HG03045 (cell line): ENCODE data around the gene SLAMF7.
A peak's percentile ranks its signal among the peaks of the same experiment; 100 is the strongest.
"Not testable (repeated sequence)": the region's sequence is repeated elsewhere in the genome, so short reads cannot be mapped to it uniquely, and the experiment has no call there.

Source experiments
- ATAC-seq: cut with Tn5 transposase; IDR thresholded peaks from one replicate; pipeline ENCODE4 v1.9.1; 2021; ENCODE audit warnings: mild to moderate bottlenecking, moderate library complexity; ENCODE audit not compliant: unreplicated experiment

Gene SLAMF7

GRCh38 chr1:160773093-160773492 is 34.0 kb downstream of the SLAMF7 start:
- no peak for ATAC-seq

DNA sequence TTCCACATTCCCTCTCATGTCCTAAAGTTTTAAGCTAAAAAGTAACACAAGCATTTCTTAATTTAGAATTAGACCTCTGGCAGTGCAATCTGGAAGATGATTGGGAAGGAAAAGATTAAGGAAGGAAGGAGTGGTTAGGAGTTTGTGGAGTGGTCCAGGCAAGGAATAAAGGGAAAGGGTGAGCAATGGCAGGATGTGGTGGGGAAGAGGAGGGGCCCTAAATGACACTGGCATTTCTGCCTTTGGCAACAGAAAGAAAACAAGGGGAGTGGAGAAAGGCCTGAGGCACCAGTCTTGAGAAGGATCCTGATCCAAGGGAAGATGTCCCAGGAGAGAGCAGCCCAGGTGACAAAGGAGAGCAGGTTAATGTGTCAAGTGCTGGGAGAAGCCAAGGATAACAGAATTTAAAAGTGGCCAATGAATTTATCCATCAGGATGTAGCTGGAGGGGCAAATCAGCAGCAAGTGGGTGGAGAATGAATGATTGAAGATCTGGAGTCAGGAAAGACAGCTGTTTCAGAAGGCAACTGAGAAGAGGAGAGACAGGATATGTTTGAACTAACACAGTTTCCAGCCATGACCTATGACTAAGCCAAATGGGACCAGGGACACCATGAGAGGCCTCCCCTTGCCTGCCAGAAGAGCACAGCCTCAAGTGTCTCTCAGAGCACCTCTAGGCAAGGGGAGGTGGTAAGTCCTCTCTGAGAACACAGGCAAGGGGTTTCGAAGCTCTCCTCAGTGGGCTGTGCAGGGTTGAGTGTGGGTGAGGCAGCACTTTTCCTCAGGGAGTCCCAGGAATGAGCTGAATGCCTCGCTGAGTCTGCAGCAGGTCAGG is 36.1 kb downstream of the SLAMF7 start:
- ATAC-seq: no peak

DNA sequence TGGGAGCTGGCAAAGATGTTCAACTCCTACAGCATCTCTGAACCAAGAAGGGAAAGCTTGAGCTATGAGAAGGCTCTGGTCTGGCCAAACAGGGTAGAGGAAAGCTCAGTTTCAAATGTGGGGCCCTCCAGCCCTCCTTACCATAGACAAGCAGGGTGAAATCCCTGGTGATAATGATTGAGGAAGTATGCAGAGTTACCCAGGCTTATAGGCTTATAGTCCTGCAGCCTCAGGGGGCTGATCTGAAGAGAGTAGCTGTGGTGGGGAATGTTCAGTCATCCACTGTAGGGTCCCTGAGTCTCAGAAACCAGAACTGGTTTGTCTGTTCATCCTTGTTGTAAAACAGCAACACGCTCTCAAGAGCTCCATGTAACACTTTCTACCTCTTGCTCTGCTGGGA is 37.1 kb downstream of the SLAMF7 start:
- no peak for ATAC-seq

DNA sequence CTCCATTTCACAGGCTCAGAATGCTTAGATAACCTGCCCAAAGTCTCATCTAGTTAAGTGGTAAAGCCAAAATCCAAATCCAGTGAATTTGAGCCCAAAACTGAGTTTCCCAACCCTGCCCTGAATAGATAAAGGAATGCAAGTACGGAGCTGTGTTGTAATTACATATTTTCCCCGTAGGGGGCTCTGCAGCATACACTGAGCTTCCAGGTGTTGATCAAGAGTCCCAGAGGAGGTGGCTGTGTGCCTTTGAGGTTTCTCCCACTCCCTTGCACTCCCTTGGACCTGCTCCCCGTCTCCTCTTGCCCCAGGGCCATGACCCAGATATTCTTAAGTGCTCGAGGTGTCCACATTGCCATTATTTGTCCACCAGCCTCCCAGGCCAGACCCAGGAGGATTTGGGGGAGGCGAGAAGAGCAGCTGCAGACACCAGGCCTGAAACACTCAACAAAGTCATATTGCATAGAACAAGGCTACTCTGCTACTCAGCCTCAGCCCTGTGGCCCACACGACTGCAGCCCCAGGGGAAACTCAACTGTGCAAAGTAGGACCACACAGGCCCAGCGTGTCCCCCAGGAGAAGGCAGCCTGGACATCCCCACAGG is 38.5 kb downstream of the SLAMF7 start:
- ATAC-seq: no peak

DNA sequence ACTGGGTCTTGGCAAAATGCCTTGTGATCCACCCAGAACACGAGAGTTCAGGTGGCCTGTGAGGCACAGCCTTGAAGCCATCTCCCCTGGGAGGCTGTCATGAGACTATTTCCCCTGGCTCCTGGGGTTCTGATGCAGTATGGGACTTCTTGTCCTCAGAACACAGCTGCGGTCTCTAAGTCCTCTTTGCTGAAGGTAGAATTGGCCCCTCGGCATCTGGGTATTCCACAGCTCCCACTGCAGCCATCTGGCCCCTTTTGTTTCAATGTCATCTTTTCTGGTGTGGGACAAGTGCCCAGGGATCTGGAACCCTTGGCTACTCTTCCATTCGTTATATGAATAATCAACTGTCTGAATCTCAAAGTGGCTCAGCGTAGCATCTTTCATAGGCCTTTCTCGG is 39.9 kb downstream of the SLAMF7 start:
- ATAC-seq: no peak

DNA sequence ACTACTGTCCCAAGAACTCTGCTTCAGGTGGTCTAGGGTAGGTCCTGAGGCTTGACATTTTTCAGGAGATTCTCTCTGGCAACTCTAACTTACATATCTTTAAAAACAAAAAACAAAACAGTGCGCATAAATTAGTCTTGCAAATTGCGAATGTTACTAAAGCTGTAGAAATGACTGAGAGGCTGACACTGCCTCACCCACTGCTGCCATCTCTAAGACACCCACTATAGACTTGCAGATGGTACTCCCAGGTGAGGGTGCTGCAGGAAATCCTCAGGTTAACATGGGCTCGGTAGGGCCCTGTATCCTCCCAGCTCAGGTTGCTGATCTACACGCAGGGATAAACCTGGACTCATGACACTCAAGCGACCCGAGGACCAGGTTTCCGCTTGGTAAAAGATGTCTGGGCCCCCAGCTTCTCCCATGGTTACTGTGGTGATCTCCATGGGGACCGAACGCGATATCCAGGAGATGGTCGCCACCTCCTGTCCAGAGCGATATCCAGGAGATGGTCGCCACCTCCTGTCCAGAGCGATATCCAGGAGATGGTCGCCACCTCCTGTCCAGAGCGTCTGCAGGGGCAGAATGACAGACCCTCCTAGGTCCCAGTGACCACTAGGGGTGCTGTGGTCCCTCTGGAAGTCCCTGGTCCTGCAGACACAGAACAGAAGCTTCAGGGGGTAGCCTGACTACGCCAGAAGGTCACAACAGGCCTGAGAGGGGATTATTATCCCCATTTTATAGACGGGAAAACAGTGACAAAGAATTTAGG is 40.8 kb downstream of the SLAMF7 start:
- ATAC-seq: no peak

DNA sequence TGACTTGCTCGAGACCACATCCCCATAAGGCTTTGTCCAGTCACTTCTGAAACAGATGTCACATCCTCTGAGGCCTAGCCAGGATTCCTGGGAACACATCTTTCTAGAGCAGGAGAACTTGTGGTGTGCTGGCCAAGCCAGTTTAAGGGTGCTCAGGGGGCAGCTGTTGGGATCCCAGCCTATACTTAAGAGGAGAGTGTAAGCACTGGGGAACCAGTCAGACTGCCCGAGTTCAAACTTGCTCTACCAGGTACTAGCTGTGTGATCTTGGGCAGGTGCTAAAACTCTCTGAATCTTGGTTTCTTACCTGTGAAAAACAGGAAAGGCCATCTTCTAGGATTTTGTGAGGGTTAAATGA is 41.3 kb downstream of the SLAMF7 start:
- no peak for ATAC-seq

GRCh38 chr1:160781186-160781766 is 42.2 kb downstream of the SLAMF7 start:
- no peak for ATAC-seq

DNA sequence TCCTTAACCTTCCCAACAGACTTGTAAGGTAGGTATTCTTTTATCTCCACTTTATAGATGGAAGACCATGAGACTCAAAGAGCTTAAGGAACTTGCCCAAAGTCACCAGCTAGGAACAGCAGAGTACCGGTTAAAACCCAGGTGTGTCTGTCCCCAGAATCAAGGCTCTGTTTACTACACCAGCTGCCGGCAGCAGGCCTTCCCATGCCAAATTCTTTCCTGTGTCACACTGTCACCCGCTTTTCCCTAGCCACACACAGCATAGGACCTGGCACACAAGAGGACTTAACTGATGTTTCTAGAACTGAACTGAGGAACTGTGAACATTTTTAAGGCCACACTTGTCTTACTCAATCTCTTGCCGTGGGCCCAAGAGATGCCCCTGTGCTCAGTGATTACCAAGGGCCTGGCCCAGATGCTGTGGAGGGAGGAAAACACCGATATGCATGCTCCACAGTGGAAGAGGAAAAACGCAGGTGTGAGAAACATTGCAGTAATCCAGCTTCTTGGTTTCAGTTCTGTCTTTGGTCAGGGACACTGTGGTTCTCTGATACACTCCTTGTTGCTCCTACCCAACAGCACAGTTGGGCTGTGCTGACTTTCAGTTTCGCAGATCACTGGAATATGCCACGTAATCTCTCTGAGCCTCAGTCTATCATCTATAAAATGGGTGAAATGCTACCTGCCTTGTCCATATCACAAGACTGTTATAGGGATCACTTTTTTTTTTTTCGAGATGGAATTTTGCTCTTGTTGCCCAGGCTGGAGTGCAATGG is 43.1 kb downstream of the SLAMF7 start:
- ATAC-seq: peak; percentile 88

DNA sequence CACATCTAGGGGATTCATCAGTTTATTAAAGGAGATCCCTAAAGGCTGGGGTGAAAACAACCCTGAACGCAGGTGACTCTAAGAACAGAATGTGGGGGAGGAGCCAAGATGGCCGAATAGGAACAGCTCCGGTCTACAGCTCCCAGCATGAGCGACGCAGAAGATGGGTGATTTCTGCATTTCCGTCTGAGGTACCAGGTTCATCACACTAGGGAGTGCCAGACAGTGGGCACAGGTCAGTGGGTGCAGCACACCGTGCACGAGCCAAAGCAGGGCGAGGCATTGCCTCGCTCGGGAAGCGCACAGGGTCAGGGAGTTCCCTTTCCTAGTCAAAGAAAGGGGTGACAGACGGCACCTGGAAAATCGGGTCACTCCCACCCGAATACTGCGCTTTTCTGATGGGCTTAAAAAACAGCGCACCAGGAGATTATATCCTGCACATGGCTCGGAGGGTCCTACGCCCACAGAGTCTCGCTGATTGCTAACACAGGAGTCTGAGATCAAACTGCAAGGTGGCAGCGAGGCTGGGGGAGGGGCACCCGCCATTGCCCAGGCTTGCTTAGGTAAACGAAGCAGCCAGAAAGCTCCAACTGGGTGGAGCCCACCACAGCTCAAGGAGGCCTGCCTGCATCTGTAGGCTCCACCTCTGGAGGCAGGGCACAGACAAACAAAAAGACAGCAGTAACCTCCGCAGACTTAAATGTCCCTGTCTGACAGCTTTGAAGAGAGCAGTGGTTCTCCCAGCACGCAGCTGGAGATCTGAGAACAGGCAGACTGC is 44.1 kb downstream of the SLAMF7 start:
- not testable (repeated sequence) for ATAC-seq

- ATAC-seq: peak; percentile 16
Observed at GRCh38 chr1:160789051-160789701, 50.1 kb downstream of the SLAMF7 start.

DNA sequence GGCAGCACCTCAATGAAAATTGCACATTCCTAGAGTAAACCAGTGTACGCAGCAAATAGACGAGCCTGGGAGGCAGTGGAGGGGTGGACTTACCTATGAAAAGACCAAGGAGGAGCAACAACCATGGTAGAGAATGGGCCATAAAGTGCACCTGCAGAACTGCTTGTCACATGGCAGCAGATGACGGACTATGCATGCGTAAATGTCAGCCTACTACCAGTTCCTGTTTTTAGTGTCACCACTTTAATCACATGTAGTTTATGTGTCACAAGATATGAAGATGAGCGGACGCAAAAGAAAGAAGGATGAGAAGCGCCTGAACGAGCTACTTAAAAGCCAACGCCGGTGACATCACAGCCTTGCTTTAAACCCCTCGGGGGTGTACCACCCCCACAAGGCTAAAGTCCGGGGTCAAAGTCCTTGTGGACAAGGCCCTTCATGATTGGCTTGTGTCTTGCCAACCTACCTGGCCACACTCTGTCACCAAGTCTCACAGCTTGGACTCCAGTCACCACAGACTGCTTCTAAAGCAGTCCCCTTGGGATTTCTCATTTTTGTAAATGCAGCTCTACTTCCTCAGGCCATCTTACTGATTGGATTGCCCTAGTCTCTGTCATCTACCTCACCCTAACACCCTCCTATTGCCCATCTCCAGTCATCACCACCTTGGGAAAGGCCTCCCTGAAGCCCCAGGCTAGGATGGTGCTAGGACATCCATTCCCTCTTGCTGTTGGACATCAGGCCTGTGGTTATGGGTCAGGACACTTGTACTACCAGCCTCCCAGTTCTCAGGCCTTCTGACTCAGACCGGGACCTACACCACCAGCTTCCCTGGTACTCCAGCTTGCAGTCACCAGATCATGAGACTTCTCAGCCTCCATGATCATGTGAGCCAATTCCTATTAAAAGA is 50.9 kb downstream of the SLAMF7 start:
- ATAC-seq: peak; percentile 87

DNA sequence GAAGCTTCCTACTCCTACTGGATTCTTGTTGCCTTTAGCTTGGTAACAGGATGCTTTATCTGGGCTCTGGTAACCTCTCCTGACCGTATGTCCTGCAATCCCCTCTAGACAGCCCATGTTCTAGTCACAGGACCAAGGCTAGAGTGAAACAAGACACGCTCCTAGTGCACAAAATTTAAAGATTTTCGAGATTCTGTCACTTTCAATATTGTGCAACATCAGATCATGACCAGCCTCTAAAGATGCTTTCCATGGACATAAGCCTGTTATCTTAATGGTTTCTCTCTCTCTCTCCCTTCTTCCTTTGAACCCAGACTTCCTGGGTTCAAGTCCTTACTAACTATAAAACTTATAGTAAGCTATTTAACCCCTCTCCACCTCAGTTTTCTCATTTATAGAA is 55.3 kb downstream of the SLAMF7 start:
- ATAC-seq: no peak

DNA sequence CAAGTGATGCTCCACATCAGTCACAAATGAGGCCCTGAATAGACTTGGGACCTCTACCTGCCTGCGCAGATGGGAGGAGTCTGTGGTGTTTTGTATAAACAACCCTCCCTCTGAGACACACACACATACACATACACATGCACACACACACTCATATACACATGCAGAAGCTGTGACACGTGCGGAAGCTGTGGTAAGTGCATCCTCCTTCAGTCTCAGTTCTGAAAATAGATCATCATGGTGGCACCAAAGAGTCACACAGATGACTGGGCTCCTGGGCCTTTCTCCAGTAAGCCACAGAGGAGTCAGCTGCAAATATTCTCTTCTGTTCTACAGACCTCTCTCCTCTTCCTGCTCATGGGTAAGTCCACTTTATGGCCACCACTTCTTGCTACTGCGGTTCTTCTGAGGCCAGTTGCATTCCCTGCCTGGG is 56.9 kb downstream of the SLAMF7 start, which contains the start of gene LY9:
TSS of gene LY9 (plus strand) at position 224 of the 433 bp plus-strand sequence. CDS start at position 238, 14 bp downstream.
- peak; percentile 69 for ATAC-seq

- no peak for ATAC-seq
Observed at GRCh38 chr1:160797271-160797709, 58.2 kb downstream of the SLAMF7 start.

DNA sequence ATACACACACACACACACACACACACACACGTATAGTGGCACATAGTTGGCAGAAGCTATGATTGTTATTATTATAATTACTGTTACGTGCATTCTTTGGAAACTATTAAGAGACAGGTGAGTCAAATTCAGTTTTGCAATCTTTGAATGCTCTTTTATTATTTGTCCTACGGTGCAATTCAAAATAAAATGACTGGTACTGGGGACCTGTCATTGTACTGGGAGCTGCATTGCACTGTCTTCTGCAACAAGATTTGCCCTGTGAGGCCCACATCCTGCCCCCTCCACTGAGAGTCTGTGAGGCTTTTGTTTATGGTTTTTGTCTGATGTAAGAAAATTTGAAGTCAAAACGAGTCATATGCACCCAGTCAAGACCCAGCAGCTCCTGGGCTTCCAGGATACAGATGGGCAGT is 58.8 kb downstream of the SLAMF7 start:
- ATAC-seq: no peak

GRCh38 chr1:160798439-160798838 is 59.4 kb downstream of the SLAMF7 start:
- ATAC-seq: no peak

DNA sequence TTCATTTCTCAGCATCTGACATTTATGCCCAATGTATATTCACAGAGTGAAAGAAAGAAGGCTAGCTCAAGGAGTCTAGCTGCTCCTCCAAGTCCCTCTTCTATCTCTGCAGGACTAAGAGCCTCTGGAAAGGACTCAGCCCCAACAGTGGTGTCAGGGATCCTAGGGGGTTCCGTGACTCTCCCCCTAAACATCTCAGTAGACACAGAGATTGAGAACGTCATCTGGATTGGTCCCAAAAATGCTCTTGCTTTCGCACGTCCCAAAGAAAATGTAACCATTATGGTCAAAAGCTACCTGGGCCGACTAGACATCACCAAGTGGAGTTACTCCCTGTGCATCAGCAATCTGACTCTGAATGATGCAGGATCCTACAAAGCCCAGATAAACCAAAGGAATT is 60.6 kb downstream of the SLAMF7 start:
- no peak for ATAC-seq
